Chondrocyte (in vitro differentiated cells): ENCODE data around the gene DNASE1L3. TPM values are rescaled to one million over a fixed set of nuclear protein-coding genes. Genes with fewer than 3 reads are reported as not detected.

ENCODE experiments used
- DNase-seq: peaks from one replicate; pipeline ENCODE4 v3.0.0; 2021; ENCODE audit warnings: mixed read lengths, low spot score
- H3K27ac Mint-ChIP-seq: one replicate; pipeline ENCODE4 v1.8.0; 2021; ENCODE audit warnings: mild to moderate bottlenecking, moderate library complexity, mixed read lengths; ENCODE audit not compliant: unreplicated experiment
- H3K27me3 Mint-ChIP-seq: 2 replicates; pipeline ENCODE4 v1.8.0; 2021; ENCODE audit warnings: low read depth, mixed read lengths
- H3K36me3 Mint-ChIP-seq: 2 replicates; pipeline ENCODE4 v1.8.0; 2021; ENCODE audit warnings: low read depth, mixed read lengths
- H3K4me1 Mint-ChIP-seq: 2 replicates; pipeline ENCODE4 v1.8.0; 2021; ENCODE audit warnings: low read depth, mild to moderate bottlenecking, mixed read lengths
- H3K4me3 Mint-ChIP-seq: one replicate; pipeline ENCODE4 v1.8.0; 2021; ENCODE audit warnings: mild to moderate bottlenecking, moderate library complexity, mixed read lengths; ENCODE audit not compliant: unreplicated experiment
- H3K9me3 Mint-ChIP-seq: 2 replicates; pipeline ENCODE4 v1.8.0; 2021; ENCODE audit warnings: low read depth, mixed read lengths
- total RNA-seq: library from RNA; stranded (reverse); gene quantifications from 3 replicates; pipeline ENCODE4 v1.2.1, GENCODE V29; 2021
- TF ChIP-seq, protein P1 (sequence below): fragments of 200-600 bp; sonication (generic); IDR thresholded peaks from 2 replicates; pipeline ENCODE4 v1.5.0; 2021; ENCODE audit warnings: antibody characterized with exemption, mild to moderate bottlenecking, moderate library complexity

DNASE1L3 gene
- total RNA-seq, 1 donor from 2014 or later, result not detected

DNA sequence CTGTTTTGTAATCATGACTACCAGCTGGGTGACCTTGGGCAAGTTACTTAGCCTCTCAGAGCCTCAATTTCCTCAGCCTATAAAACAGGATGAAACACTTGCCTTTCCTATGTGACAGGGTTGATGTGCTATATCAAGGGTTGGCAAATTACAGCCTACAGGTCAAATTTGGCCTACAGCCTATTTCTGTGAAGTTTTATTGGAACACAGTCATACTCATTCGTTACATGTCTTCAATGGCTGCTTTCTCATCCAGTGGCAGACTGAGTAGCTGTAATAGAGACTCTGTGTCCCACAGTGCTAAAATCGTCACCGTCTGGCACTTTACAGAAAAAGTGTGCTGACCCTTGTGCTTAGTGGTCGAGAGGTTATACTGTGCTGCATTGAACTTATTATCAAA is 43.4 kb upstream of the DNASE1L3 start:
- H3K27me3 Mint-ChIP-seq, result no peaks in the 10 kb centered on the region
- TF ChIP-seq, protein P1, sequence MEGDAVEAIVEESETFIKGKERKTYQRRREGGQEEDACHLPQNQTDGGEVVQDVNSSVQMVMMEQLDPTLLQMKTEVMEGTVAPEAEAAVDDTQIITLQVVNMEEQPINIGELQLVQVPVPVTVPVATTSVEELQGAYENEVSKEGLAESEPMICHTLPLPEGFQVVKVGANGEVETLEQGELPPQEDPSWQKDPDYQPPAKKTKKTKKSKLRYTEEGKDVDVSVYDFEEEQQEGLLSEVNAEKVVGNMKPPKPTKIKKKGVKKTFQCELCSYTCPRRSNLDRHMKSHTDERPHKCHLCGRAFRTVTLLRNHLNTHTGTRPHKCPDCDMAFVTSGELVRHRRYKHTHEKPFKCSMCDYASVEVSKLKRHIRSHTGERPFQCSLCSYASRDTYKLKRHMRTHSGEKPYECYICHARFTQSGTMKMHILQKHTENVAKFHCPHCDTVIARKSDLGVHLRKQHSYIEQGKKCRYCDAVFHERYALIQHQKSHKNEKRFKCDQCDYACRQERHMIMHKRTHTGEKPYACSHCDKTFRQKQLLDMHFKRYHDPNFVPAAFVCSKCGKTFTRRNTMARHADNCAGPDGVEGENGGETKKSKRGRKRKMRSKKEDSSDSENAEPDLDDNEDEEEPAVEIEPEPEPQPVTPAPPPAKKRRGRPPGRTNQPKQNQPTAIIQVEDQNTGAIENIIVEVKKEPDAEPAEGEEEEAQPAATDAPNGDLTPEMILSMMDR, result no peak
- H3K4me1 Mint-ChIP-seq, result no peaks in the 10 kb centered on the region
- DNase-seq, result no peak
- no peak overlapping the region for H3K4me3 Mint-ChIP-seq
- H3K27ac Mint-ChIP-seq, result no peak overlapping the region
- no peaks in the 10 kb centered on the region for H3K9me3 Mint-ChIP-seq
- peaks cover 8% of the 10 kb centered on the region for H3K36me3 Mint-ChIP-seq

DNA sequence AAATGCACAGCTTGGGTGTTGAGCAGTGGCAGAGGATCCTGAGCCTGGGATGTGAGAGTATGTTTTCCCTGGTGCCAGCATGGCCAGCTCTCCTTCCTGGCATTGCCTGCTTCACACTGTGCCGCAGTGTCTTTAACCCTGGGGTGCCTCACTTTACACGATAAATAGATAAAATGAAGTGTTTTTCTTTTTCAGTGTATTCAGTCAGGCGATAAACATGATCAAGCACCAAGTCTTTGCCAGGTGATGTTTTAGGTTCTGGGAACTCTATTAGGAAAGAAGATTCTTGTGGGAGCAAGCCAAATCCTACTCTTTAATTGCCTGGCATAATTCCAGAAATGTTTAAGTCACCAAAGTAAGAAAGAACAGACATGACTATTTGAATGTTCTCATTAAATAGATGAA is 40.9 kb upstream of the DNASE1L3 start:
- Mint-ChIP-seq H3K4me1 (no peaks in the 10 kb centered on the region), H3K9me3 (no peaks in the 10 kb centered on the region)

DNA sequence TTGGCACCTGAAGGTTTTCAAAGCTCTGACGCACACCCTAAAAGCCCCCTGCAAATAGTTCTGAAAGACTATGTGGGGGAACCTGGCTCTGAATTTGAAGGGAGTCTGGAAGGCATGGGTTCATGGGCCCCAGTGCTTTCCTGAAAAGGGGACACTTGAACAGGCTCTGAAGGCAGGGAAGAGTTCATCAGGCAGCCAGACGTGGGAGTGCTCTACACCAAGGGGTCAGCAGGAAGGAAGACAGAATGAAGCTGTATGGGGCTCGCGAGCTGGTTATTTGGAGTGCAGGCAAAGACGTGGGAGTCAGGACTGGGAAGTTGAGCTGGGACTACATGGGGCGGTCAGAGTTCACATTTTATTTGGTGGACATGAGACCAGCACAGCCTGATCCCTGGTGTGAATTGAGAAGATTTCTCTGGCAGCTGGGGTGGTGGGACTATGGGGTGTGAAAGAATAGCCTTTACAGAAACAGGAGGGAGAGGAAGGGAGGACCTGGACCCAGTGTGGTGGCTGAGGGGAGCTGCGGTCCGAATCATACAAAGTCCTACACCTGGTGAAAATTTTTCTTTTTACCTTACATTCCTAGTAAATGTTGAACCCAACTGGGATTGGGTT is 39.4 kb upstream of the DNASE1L3 start:
- Mint-ChIP-seq H3K36me3 (no peaks in the 10 kb centered on the region), H3K27me3 (no peaks in the 10 kb centered on the region), H3K4me3 (no peak overlapping the region), H3K4me1 (no peaks in the 10 kb centered on the region), H3K27ac (no peak overlapping the region), H3K9me3 (no peaks in the 10 kb centered on the region)
- TF ChIP-seq, protein P1, result no peak
- no peak for DNase-seq

More for the DNA sequence above, 40.9 kb upstream of the DNASE1L3 start:
- no peak for DNase-seq
- Mint-ChIP-seq H3K36me3 (peaks cover 1% of the 10 kb centered on the region), H3K27me3 (no peaks in the 10 kb centered on the region), H3K27ac (no peak overlapping the region), H3K4me3 (no peak overlapping the region)
- TF ChIP-seq, protein P1, result no peak

DNA sequence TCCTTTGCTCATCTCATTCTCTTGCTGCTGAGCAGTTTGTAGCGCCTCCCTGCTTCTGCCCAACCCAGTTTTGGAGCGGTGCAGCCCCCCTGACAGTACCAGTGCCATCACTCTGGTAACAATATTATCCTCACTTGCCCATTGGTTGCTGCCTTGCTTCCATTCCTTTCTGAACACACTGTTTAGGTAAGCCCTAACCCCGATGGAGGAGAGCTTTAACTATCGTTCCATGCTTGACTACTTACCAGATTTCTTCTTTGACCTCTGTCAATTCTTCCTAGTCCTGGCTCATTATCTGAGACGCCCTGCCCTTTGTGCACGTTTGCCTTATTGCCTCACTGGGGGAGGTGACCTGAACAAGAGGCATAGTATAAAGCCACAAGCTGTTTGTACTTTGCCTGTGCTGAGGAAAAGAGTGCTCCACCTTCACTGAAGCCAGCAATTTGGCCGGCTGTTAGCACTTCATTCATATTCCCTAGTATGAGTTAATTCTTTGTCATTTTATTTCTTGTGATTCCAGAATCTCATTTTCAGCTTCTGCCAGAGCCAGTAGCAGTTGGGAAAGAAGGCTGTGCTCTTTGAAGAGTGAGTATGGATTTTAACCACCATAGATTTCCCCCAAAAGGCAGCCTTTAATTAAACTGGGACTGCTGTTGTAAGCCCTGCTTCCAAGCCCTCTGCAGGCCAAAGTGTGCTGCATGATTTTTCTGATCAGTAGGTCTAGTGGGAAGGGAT is 38.8 kb upstream of the DNASE1L3 start:
- no peak overlapping the region for H3K4me3 Mint-ChIP-seq
- no peak for DNase-seq
- no peaks in the 10 kb centered on the region for H3K27me3 Mint-ChIP-seq
- no peaks in the 10 kb centered on the region for H3K4me1 Mint-ChIP-seq
- no peaks in the 10 kb centered on the region for H3K9me3 Mint-ChIP-seq
- H3K27ac Mint-ChIP-seq, result no peak overlapping the region
- TF ChIP-seq, protein P1, result peak; percentile 32
- no peaks in the 10 kb centered on the region for H3K36me3 Mint-ChIP-seq

DNA sequence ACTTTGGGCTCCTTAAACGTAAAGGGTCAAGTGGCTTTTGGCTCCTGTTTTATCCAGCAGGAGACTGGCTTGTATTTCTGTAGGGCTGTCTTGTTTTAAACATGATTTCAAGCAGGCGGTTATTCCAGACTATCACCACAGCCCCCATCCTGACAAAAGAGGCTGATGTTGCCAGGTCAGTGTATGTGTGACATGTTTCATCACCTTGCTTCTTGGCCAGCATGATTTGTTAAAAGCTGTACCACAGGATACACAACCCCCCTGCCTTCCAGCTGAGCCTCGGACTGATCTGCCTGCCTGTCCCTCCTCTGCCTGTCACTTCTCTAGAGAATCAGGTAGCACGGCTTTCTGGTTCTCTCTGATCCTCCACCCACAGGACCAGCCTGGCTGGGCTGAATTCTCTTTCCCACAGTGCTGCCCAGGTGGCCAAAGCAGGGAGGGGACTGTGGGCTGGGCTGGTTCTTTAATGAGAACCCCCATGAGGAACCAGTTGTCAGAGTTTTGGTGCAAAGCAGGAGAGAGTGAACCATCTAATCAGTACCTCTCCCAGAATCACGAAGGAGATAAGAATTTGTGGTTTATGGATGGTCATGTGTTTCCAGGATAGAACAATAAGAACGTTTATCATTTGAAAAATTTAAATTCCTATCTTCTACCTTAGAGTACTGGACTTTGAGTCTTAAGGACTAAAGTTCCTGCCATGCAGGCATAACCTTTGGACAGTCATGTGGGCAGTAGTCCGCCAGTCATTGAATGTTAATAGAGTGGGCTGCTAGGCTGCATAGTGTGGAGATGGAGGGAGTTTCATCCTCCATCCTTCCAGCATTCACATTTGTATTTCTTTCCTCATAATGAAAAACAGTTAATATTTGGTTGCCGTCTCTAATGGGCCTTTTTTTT is 35.6 kb upstream of the DNASE1L3 start:
- Mint-ChIP-seq H3K4me1 (no peaks in the 10 kb centered on the region), H3K9me3 (no peaks in the 10 kb centered on the region), H3K27me3 (no peaks in the 10 kb centered on the region), H3K36me3 (no peaks in the 10 kb centered on the region), H3K27ac (no peak overlapping the region), H3K4me3 (no peak overlapping the region)
- no peak for DNase-seq
- TF ChIP-seq, protein P1, result no peak
